ENCODE measurements around the gene MTMR10. TPM values are rescaled to one million over a fixed set of nuclear protein-coding genes. Genes with fewer than 3 reads are reported as not detected.

Gene MTMR10
- total and polyA plus RNA-seq, 2 experiments from 2014 or later = 7.2 to 8.1 TPM

GRCh38 chr15:30895461-30896210, 95.8 kb downstream of the MTMR10 start:
- Histone ChIP-seq H3K9ac (no peak overlapping the region), H3K4me2 (ENCODE audit: unreplicated experiment) (no peak overlapping the region), H3F3A (ENCODE audit: insufficient read depth) (no peaks in the 10 kb centered on the region), H3K9me2 (ENCODE audit: insufficient read depth) (no peaks in the 10 kb centered on the region), H3K4me1 (ENCODE audit: insufficient read depth) (0 out of 2 replicates have a peak, but pooled peaks cover 3% of the 10 kb centered on the region), H3K27ac (no peak overlapping the region), H2AFZ (no peak overlapping the region), H3K36me3 (ENCODE audit: low read depth) (no peaks in the 10 kb centered on the region), H3K9me3 (ENCODE audit: low read depth) (no peaks in the 10 kb centered on the region), H3K27me3 (replicated peaks; ENCODE audit: insufficient read depth) (no peaks in the 10 kb centered on the region), H3K79me2 (ENCODE audit: insufficient read depth) (no peaks in the 10 kb centered on the region), H3K4me3 (no peak overlapping the region), H4K20me1 (ENCODE audit: insufficient read depth) (no peaks in the 10 kb centered on the region)
- in situ Hi-C loops (cut with MboI) = no loop called here
- DNase-seq = no peak
- WGBS, 2 experiments (ENCODE audit: low coverage in 1 of 2, low lambda C conversion rate in 2 of 2, missing lambda C conversion rate in 2 of 2) = 88% methylated on average over 33 of the region's 33 CpGs
- TF ChIP-seq EZH2phosphoT487 (IDR thresholded peaks at IDR 0.05; ENCODE audit: insufficient read depth, low read depth) = no peak
- TF ChIP-seq EZH2 (IDR thresholded peaks at IDR 0.05; ENCODE audit: insufficient read depth, poor library complexity, severe bottlenecking) = no peak

- no peaks in the 10 kb centered on the region for H3K9me2 ChIP-seq (ENCODE audit: insufficient read depth)
- H3F3A ChIP-seq (ENCODE audit: insufficient read depth) = no peaks in the 10 kb centered on the region
- no peaks in the 10 kb centered on the region for H3K36me3 ChIP-seq (ENCODE audit: low read depth)
- in situ Hi-C loops (cut with MboI) = no loop called here
- 0 out of 2 replicates have a peak, but pooled peaks cover 3% of the 10 kb centered on the region for H3K4me1 ChIP-seq (ENCODE audit: insufficient read depth)
- WGBS, 2 experiments (ENCODE audit: low coverage in 1 of 2, low lambda C conversion rate in 2 of 2, missing lambda C conversion rate in 2 of 2) = 16 to 20% methylated on average over 4 of the region's 4 CpGs
- TF ChIP-seq EZH2phosphoT487 (IDR thresholded peaks at IDR 0.05; ENCODE audit: insufficient read depth, low read depth) (no peak), EZH2 (IDR thresholded peaks at IDR 0.05; ENCODE audit: insufficient read depth, poor library complexity, severe bottlenecking) (no peak)
- no peaks in the 10 kb centered on the region for H4K20me1 ChIP-seq (ENCODE audit: insufficient read depth)
- DNase-seq = no peak
- H3K9ac ChIP-seq = no peak overlapping the region
- no peaks in the 10 kb centered on the region for H3K79me2 ChIP-seq (ENCODE audit: insufficient read depth)
- no peaks in the 10 kb centered on the region for H3K27me3 ChIP-seq (replicated peaks; ENCODE audit: insufficient read depth)
- no peak overlapping the region for H3K4me2 ChIP-seq (ENCODE audit: unreplicated experiment)
- H3K9me3 ChIP-seq (ENCODE audit: low read depth) = no peaks in the 10 kb centered on the region
- no peak overlapping the region for H3K27ac ChIP-seq
- H3K4me3 ChIP-seq = no peak overlapping the region
- no peak overlapping the region for H2AFZ ChIP-seq
Observed at GRCh38 chr15:30889196-30889595, 102.2 kb downstream of the MTMR10 start.

Small RNAs within 50 kb of the gene (small RNA-seq; reads per million reads assigned to genes)
- not detected for gene RNU6-466P (ENCODE audit: low read depth, low replicate concordance)

Other genes with a start within 250 kb of the MTMR10 start
- gene FAN1, start 87.7 kb downstream of the MTMR10 start, total RNA-seq (2014; rRNA removed; shearing (Covaris generic)) = 17.2 and 21.9 TPM in 2 replicates
- gene FAN1, start 87.7 kb downstream of the MTMR10 start, polyA plus RNA-seq (2016; fragmentation: Nextera tagmentation; extraction: Ambion mirVana) = 12.5 and 14.6 TPM in 2 replicates
- not detected in 2 replicates for gene TRPM1, start 110.1 kb upstream of the MTMR10 start, total RNA-seq (2014; rRNA removed; shearing (Covaris generic))
- gene TRPM1, start 110.1 kb upstream of the MTMR10 start, polyA plus RNA-seq (2016; fragmentation: Nextera tagmentation; extraction: Ambion mirVana) = not detected in 2 replicates